Bone marrow (tissue), 2 donors: ENCODE data around the gene TM4SF18.

ENCODE experiments used
- DNase-seq, 2 donors: peaks; one replicate each; lab custom pipeline; 2025; lab: John Stamatoyannopoulos, UW

Gene TM4SF18

DNA sequence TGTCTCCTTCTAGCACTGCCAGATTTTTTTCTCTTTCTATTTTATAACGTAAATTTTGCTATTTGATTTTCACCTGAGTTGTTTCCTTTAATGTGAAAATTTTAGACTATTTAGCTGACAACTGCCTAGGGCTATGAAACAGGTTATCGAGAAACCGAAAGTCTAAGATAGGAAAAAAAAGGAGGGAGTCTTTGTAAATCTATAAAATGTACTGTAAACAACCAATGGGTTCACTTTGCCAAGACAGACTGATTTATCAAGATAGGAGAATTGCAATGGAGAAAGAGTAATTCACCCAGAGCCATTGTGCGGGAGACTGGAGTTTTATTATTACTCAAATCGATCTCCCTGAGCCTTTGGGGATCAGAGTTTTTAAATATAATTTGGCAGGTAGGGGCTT is 50.0 kb downstream of the TM4SF18 start:
- no peak for DNase-seq

- DNase-seq = no peak
Measured at GRCh38 chr3:149282836-149283235, 50.6 kb downstream of the TM4SF18 start.

- DNase-seq = no peak
Measured at GRCh38 chr3:149282322-149282721, 51.1 kb downstream of the TM4SF18 start.

- no peak for DNase-seq
Measured at GRCh38 chr3:149280671-149281349, 52.6 kb downstream of the TM4SF18 start.

- no peak for DNase-seq
Measured at GRCh38 chr3:149278911-149279310, 54.5 kb downstream of the TM4SF18 start.

GRCh38 chr3:149277331-149277813 is 56.1 kb downstream of the TM4SF18 start:
- DNase-seq = peak in 1 of 2 donors; percentile 90

- no peak for DNase-seq
Measured at GRCh38 chr3:149276619-149277018, 56.8 kb downstream of the TM4SF18 start.

DNA sequence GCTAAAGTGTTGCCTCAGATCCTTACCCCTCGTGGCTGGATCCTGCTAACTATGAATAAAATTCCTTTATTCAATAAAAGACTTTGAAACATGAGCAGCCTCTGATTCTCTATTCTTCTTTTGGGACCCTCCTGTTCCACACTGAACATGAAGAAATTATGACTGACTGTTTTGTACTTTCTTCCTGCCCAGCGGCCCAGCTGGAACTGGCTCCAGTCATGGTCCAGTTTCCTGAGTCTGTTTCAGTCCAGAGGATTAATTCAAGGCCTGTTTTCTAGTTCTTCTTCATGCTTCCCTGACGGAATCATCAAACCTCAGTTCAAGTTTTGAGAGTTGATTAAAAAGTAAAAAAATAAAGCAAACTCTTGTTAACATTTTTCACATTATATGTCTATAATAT is 59.2 kb downstream of the TM4SF18 start:
- no peak for DNase-seq

- peak in 1 of 2 donors; percentile 81 for DNase-seq
Measured at GRCh38 chr3:149273096-149273751, 60.2 kb downstream of the TM4SF18 start.

- DNase-seq = no peak
Measured at GRCh38 chr3:149271669-149272068, 61.8 kb downstream of the TM4SF18 start.

GRCh38 chr3:149270180-149270579 is 63.3 kb downstream of the TM4SF18 start:
- no peak for DNase-seq

DNA sequence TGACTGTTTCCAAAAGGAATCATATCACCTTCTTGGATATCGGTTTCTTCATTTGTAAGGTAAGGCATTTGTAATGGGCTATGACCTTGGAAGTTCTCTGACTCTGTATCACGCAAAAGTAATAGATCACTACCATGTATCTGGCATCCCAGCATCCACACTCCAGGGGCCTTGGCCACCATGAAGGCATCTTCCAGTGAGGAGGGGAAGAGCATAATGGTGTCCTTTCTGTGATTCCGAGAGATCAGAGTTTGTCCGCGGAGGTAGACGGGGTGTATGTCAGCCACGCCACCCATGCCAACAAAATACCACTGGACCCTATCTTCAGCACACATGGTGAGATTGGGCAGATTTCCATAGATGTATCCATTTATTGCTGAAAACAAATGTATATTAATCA is 63.7 kb downstream of the TM4SF18 start:
- DNase-seq = no peak
